HepG2 (cell line): Measurements from ENCODE around the gene MID1.

ENCODE experiments used
- BRCA1 ChIP-seq: sonication (generic); formaldehyde crosslinking; IDR thresholded peaks from 2 replicates; pipeline ENCODE4 v1.4.0; 2020; ENCODE audit warnings: missing genetic modification reagents
- FOXK1 ChIP-seq: sonication (generic); formaldehyde crosslinking; IDR thresholded peaks from 2 replicates; pipeline ENCODE4 v1.4.0; 2020; ENCODE audit warnings: low read depth, missing genetic modification reagents, borderline replicate concordance
- HNF1B ChIP-seq: sonication (generic); formaldehyde crosslinking; IDR thresholded peaks from 2 replicates; pipeline ENCODE4 v1.5.1; 2020; ENCODE audit warnings: mild to moderate bottlenecking, moderate library complexity, missing genetic modification reagents
- KAT8 ChIP-seq: IDR thresholded peaks from 2 replicates; pipeline ENCODE4 v1.6.1; 2016; ENCODE audit warnings: missing genetic modification reagents, missing compliant biosample characterization
- POLR2A ChIP-seq, 2 experiments: IDR thresholded peaks; 2 replicates each; pipeline ENCODE4 v1.6.1; 2011; ENCODE audit warnings: low read depth in 2 of 2, low read length in 2 of 2, mild to moderate bottlenecking in 1 of 2, moderate library complexity in 1 of 2; ENCODE audit not compliant: insufficient read depth in 1 of 2
- RAD21 ChIP-seq: fragments of 450-650 bp; formaldehyde crosslinking; IDR thresholded peaks from 2 replicates; pipeline ENCODE4 v1.5.0; 2020; ENCODE audit warnings: mild to moderate bottlenecking
- SIN3A ChIP-seq: IDR thresholded peaks from 2 replicates; pipeline ENCODE4 v1.6.1; 2011; ENCODE audit warnings: low read depth, mild to moderate bottlenecking, control low read depth, low read length, borderline replicate concordance
- SP2 ChIP-seq: sonication (generic); formaldehyde crosslinking; IDR thresholded peaks from 2 replicates; pipeline ENCODE4 v1.5.1; 2020; ENCODE audit warnings: mild to moderate bottlenecking, missing genetic modification reagents
- ZNF781 ChIP-seq: sonication (generic); formaldehyde crosslinking; IDR thresholded peaks from 2 replicates; pipeline ENCODE4 v1.5.1; 2020; ENCODE audit warnings: borderline replicate concordance, mild to moderate bottlenecking, missing genetic modification reagents; ENCODE audit errors: not compliant biosample characterization
- ZNF782 ChIP-seq: sonication (generic); formaldehyde crosslinking; IDR thresholded peaks from 2 replicates; pipeline ENCODE4 v1.4.0; 2020; ENCODE audit warnings: missing genetic modification reagents, mild to moderate bottlenecking, borderline replicate concordance
- TF ChIP-seq, protein P1 (sequence below): sonication (generic); formaldehyde crosslinking; IDR thresholded peaks from 2 replicates; pipeline ENCODE4 v1.5.0; 2020; ENCODE audit warnings: mild to moderate bottlenecking, missing genetic modification reagents, moderate library complexity

- TF ChIP-seq HNF1B (CRISPR knock-in tag) (no peak), RAD21 (CRISPR knock-in tag) (no peak), KAT8 (CRISPR knock-in tag) (no peak), ZNF782 (CRISPR knock-in tag) (no peak), SP2 (no peak), SIN3A (no peak), FOXK1 (CRISPR knock-in tag) (no peak), ZNF781 (CRISPR knock-in tag) (no peak), BRCA1 (CRISPR knock-in tag) (no peak), POLR2A (IDR thresholded peaks at IDR 0.05; ENCODE audit: insufficient read depth in 1 of 2, low read depth in 2 of 2, low read length in 2 of 2) (no peak)
- TF ChIP-seq, protein P1, sequence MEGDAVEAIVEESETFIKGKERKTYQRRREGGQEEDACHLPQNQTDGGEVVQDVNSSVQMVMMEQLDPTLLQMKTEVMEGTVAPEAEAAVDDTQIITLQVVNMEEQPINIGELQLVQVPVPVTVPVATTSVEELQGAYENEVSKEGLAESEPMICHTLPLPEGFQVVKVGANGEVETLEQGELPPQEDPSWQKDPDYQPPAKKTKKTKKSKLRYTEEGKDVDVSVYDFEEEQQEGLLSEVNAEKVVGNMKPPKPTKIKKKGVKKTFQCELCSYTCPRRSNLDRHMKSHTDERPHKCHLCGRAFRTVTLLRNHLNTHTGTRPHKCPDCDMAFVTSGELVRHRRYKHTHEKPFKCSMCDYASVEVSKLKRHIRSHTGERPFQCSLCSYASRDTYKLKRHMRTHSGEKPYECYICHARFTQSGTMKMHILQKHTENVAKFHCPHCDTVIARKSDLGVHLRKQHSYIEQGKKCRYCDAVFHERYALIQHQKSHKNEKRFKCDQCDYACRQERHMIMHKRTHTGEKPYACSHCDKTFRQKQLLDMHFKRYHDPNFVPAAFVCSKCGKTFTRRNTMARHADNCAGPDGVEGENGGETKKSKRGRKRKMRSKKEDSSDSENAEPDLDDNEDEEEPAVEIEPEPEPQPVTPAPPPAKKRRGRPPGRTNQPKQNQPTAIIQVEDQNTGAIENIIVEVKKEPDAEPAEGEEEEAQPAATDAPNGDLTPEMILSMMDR (CRISPR knock-in tag) = no peak
These were observed 200.3 kb downstream of the MID1 start for GRCh38 chrX:10420134-10420533.
